T-helper 1 cell treated with Interleukin-12 subunit alpha and Interleukin-12 subunit beta and Interleukin-4 antibody, amounts not matched to agents 30 μg/mL and 1 μg/mL, for 36 hours (primary cell): ENCODE data around the gene TMTC1.

ENCODE experiments used
- H3K27ac Mint-ChIP-seq: one replicate; pipeline ENCODE4 v1.8.0; 2021; ENCODE audit warnings: mild to moderate bottlenecking, mixed read lengths
- H3K27me3 Mint-ChIP-seq: one replicate; pipeline ENCODE4 v1.8.0; 2021; ENCODE audit warnings: low read depth, mixed read lengths
- H3K36me3 Mint-ChIP-seq: one replicate; pipeline ENCODE4 v1.8.0; 2021; ENCODE audit warnings: low read depth, mixed read lengths
- H3K4me1 Mint-ChIP-seq: one replicate; pipeline ENCODE4 v1.8.0; 2021; ENCODE audit warnings: low read depth, mixed read lengths
- H3K4me3 Mint-ChIP-seq: one replicate; pipeline ENCODE4 v1.8.0; 2021; ENCODE audit warnings: mild to moderate bottlenecking, moderate library complexity, mixed read lengths
- H3K9me3 Mint-ChIP-seq: one replicate; pipeline ENCODE4 v1.8.0; 2021; ENCODE audit warnings: mixed read lengths

Gene TMTC1

DNA sequence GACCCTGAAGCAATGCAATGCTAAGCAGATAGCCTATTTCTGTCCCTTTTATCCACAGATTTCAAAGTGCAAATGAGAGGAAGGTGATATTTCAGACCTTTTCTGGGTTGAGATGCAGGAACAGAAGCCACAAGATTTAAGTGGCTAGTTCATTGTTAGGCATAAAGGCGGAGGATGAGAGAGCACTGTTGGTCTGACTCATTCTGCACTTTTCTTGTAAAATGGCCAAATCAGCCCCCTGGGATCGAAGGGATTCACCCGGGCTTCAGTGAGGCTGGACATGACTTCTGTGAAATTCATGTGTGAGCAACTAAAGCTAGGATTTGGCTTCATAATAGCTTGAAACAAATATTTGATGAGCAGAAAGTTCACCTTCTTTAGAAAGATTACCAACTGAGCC, 184.4 kb downstream of the TMTC1 start:
- Mint-ChIP-seq H3K9me3 (no peaks in the 10 kb centered on the region), H3K36me3 (no peaks in the 10 kb centered on the region), H3K4me3 (no peak overlapping the region), H3K27ac (no peak overlapping the region), H3K27me3 (no peaks in the 10 kb centered on the region), H3K4me1 (no peaks in the 10 kb centered on the region)

DNA sequence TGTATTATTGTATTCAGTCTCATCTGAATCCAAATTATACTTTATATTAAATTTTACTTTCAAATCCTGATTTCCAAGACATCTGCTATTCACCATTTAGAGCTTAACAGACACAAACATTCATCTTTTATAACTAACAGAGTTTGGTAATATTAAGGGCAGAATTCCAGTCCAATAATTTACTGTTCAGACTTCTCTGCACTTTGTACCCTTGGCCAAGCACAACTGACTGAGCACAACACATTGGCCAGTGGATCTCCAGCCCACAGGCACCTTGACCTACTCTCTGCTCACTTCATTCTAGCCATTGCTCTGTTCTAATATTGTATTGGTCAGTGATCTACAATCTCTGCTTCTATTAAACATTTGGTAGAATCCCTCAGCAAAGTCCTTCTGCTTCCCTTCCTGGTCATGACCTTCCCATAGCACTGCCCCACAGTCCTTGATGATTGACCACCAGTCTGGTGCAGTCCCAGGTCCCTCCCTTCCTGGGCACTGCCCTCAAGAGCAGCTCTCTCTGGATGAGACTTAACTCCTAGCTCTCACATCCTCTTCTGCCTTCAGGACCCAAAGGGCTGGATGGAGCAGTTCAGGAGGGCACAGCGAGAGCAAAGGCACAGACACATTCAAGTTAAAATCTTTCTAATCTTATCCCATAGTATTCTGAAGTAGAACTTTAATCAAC, 188.5 kb downstream of the TMTC1 start:
- H3K4me3 Mint-ChIP-seq: no peak overlapping the region
- no peaks in the 10 kb centered on the region for H3K9me3 Mint-ChIP-seq
- no peaks in the 10 kb centered on the region for H3K36me3 Mint-ChIP-seq
- no peaks in the 10 kb centered on the region for H3K4me1 Mint-ChIP-seq
- no peak overlapping the region for H3K27ac Mint-ChIP-seq
- H3K27me3 Mint-ChIP-seq: no peaks in the 10 kb centered on the region

DNA sequence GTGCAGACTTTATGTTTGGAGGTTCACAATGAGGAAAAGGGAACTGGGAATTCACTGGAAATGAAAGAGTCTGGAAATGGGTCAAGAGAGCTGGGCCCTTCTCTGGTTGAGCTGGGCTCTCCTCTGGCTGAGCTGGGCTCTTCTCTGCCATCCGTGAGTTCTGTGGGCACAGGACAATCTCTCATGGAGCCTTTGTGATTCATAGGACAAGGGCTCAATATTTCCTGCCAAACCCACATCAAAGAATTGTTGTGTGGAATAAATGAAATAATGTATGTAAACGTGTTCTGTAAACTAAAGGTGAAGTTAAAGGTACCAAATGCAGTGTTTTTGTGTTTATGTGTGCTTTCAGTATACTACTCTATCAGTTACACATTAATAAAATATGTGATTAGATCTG, 190.7 kb downstream of the TMTC1 start:
- Mint-ChIP-seq H3K27me3 (no peaks in the 10 kb centered on the region), H3K9me3 (no peaks in the 10 kb centered on the region)

DNA sequence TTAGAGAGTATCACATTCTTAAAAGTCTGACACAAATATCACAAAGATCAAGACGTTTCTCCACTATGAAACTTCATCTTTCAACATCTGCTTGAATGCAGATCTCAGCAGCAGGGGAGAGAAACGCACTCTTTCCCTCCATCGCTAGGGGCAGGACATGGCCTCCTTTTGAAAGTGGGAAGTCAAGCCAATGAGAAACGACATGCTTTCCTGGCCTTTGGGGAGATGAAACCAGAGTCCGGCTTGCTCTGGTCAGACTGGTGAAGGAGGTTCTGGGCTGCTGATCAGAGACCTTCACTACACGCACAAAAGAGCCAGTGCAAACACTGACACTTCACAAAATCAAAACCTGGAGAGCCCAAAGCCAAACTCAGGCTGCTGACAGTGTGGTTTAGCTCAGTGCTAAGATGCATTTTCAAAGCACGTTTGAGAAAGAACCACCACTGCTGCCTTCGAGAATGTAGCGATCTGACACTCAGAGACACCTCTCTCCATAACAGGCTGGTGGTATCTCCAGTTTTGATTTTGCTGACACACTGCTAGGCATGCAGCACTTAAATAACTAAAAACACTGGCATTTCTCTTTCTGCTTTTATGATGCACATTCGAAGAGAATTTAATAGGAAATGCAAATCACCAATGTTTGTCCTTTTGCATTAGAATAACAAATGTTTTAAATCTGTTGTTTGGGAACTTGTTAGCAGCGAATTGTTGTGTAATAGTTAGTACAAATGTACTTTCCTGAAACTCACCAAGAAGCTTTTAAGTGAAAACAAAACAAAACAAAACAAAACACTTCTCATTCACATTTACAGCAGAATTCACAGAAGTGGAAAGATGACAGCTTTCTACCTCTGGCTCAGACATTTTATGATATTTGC, 192.4 kb downstream of the TMTC1 start:
- Mint-ChIP-seq H3K27me3 (no peaks in the 10 kb centered on the region), H3K36me3 (no peaks in the 10 kb centered on the region), H3K4me3 (no peak overlapping the region), H3K9me3 (no peaks in the 10 kb centered on the region), H3K27ac (no peak overlapping the region), H3K4me1 (no peaks in the 10 kb centered on the region)

More for the DNA sequence above, 190.7 kb downstream of the TMTC1 start:
- H3K4me3 Mint-ChIP-seq: no peak overlapping the region
- H3K27ac Mint-ChIP-seq: no peak overlapping the region
- no peaks in the 10 kb centered on the region for H3K4me1 Mint-ChIP-seq
- no peaks in the 10 kb centered on the region for H3K36me3 Mint-ChIP-seq

DNA sequence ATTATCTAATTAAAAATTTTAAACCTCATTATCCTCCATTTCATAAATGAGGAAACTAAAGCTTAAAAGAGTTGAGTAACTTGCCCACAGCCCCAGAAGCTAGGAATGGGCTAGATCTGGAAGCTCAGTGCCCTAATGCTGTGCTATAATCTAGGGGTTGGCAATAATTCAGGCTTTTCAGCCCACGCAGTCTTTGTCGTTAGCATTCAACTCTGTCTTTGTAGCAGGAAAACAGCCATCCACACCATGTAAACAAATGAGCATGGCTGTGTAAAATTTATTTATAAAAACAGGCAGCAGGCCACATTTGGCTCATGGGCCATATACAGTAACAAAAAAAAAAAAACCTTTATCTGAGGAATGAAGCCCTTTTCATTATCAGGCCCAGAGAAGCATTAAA, 193.9 kb downstream of the TMTC1 start:
- Mint-ChIP-seq H3K27ac (no peak overlapping the region), H3K27me3 (no peaks in the 10 kb centered on the region), H3K4me3 (no peak overlapping the region), H3K36me3 (no peaks in the 10 kb centered on the region), H3K4me1 (no peaks in the 10 kb centered on the region), H3K9me3 (no peaks in the 10 kb centered on the region)

DNA sequence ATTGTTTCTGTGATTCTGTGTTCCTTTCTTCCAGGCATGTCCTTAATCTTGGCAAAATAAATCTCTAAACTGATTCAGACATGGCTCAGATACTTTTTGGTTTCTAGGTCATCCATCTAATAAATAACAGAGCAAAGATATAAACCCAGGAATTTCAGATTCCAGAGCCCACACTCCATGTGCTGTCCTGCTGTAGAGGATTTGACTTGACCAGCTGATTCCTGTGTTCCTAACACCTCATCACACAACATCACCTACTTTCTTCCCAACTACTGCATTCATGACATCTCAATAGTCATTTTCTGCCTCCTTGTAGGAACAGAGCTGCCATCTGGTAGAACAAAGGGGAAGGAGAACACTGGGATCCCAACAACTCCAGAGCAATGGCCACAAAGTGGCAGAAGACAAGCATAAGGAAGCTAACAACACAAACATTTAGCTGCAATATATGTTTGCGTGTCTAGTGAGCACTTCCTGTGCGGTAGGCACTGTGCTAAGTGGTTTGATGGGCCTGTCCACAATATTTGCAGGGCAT, 194.4 kb downstream of the TMTC1 start:
- Mint-ChIP-seq H3K9me3 (no peaks in the 10 kb centered on the region), H3K27ac (no peak overlapping the region), H3K27me3 (no peaks in the 10 kb centered on the region), H3K36me3 (no peaks in the 10 kb centered on the region), H3K4me1 (no peaks in the 10 kb centered on the region), H3K4me3 (no peak overlapping the region)

DNA sequence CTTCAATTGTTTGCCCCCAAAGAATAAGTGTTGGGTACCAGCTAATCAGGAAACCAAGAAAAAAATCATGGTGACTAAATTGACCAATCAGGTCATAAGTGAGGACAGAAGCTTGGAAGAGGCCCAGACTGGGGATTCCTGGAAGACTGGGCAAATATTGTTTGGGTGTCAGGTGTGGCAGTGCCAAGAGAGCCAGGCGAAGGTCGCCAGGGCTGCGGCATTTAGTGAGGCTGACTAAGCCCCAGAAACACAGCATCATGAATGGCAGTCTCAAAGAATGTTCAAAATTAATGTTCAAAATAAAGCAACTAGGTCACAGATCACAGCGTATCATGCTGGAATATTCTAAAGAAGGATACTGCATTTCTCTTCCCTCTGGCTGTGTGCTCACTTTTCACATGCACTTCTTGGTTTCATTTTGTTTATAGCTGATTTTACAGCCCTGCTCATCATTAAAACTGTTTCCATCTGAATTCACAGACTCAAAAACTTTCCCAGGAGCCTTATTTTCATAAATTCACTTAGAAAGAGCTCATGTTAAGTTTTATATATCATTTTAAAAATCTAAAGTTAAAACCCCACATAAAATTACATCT, 201.0 kb downstream of the TMTC1 start:
- no peak overlapping the region for H3K27ac Mint-ChIP-seq
- H3K36me3 Mint-ChIP-seq: no peaks in the 10 kb centered on the region
- no peak overlapping the region for H3K4me3 Mint-ChIP-seq
- no peaks in the 10 kb centered on the region for H3K9me3 Mint-ChIP-seq
- H3K27me3 Mint-ChIP-seq: no peaks in the 10 kb centered on the region
- peaks cover 2% of the 10 kb centered on the region for H3K4me1 Mint-ChIP-seq

DNA sequence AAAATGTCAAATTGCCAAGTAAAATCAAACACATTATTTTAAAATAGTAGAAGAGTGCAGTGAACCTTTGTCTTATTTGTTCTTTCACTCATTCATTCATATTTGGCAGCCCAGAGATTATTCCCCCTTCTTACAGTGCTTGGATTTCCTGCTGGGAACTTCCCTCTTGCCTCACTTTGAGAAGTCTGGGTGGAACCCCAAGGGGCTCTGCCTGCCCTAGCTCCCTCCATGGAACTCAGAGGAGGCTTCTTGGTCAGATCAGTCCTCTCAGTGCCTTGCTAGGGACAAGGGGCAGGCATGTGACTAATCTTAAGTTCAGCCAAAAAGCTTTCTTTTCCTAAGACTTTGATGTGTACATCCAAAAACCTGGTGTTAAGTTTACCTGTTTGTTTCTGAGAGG, 201.6 kb downstream of the TMTC1 start:
- no peaks in the 10 kb centered on the region for H3K27me3 Mint-ChIP-seq
- H3K4me3 Mint-ChIP-seq: no peak overlapping the region
- no peak overlapping the region for H3K27ac Mint-ChIP-seq
- H3K36me3 Mint-ChIP-seq: no peaks in the 10 kb centered on the region
- peaks cover 2% of the 10 kb centered on the region for H3K4me1 Mint-ChIP-seq
- H3K9me3 Mint-ChIP-seq: no peaks in the 10 kb centered on the region

DNA sequence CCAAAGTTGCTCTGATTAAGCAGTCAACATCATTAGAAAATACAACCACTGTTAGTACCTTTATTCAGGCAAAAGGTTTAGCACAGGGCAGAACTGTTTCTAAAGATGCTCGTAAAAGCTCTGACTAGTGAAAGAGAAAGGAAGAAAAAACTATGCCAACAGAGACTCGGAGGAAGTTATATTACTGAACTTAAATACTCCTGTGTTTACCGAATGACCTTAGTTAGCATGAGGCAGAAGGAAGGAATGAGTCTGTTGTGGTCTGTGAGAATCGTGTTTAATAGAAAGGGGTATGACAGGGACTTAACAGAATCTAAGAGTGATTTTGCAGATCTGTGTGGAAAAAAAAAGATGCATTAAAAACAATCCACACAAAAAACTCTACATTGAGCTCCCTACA, 202.1 kb downstream of the TMTC1 start:
- Mint-ChIP-seq H3K4me3 (no peak overlapping the region), H3K27me3 (no peaks in the 10 kb centered on the region), H3K9me3 (no peaks in the 10 kb centered on the region), H3K4me1 (peaks cover 2% of the 10 kb centered on the region), H3K27ac (no peak overlapping the region), H3K36me3 (no peaks in the 10 kb centered on the region)

DNA sequence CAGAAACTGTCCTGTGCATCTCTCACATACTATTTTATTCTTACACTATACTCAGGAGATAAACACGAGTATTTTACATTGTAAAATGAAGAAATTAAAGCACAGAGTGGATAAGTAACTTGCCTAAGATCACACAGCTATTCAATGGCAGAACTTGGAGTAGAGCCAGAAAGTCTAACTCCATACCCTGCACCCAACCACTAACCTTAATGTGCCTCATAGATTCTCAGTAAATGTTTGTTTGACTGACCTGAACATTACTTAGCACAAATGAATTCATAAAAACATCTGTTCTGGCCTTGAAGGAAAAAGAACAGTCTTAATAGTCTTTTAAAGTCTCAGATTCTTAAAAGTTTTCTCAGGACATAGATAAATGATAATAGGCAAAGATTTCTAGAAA, 202.8 kb downstream of the TMTC1 start:
- Mint-ChIP-seq H3K4me1 (peaks cover 2% of the 10 kb centered on the region), H3K9me3 (no peaks in the 10 kb centered on the region), H3K27me3 (no peaks in the 10 kb centered on the region), H3K27ac (no peak overlapping the region), H3K36me3 (no peaks in the 10 kb centered on the region), H3K4me3 (no peak overlapping the region)

DNA sequence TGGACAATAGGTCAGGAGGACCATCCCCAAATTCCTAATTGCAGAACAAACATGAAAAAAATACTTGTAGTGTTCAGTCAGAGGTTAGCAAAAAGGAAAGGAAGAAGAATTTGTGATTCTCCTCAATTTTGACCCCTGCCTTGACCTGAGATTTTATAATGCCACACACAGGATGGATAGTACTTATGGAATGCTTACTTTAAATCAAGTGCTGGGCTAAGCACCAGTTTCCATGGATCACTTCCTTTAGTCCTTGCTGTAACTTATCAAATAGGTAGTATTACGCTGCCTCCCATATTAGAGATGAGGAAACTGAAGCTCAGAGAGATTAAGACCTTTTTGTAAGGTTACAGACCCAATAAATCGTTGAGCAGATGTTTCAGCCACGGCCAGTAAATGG, 205.0 kb downstream of the TMTC1 start:
- Mint-ChIP-seq H3K4me3 (no peak overlapping the region), H3K27me3 (no peaks in the 10 kb centered on the region), H3K27ac (no peak overlapping the region), H3K9me3 (no peaks in the 10 kb centered on the region), H3K4me1 (peaks cover 2% of the 10 kb centered on the region), H3K36me3 (no peaks in the 10 kb centered on the region)

DNA sequence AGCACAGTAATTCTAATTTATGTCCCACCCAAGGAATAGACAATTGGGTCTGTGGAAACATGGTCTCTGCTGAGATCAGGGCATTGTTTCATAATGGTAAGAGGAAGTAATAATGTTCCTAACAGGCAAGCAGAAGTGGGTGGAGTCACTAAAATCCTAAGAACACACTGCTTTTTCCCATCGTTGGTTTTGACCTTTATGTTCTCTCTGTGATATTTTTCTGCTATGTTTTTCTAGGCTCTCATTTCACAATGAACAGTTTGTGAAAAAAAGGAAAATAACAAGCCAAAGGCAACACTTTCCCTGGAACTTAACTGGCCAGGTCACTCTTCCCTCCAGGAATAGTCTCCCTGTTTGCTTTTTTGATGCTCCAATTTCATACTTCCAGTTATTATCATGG, 205.7 kb downstream of the TMTC1 start:
- Mint-ChIP-seq H3K9me3 (no peaks in the 10 kb centered on the region), H3K4me1 (peaks cover 2% of the 10 kb centered on the region), H3K4me3 (no peak overlapping the region), H3K27ac (no peak overlapping the region), H3K27me3 (no peaks in the 10 kb centered on the region), H3K36me3 (no peaks in the 10 kb centered on the region)

DNA sequence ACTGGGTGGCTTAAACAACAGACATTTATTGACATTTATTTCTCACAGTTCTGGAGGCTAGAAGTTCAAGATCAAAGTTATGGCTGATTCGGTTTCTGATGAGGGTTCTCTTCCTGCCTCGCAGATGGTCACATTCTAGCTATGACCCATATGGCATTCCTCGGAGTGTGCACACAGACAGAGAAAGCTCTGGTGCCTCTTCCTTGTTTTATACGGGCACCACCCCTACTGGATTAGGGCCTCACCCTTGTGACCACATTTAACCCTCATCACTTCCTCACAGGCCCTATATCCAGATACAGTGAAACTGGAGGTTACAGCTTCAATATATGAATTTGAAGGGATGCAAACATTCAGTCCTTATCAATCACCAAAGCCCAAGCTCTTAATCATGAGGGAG, 209.2 kb downstream of the TMTC1 start:
- Mint-ChIP-seq H3K27ac (no peak overlapping the region), H3K27me3 (no peaks in the 10 kb centered on the region), H3K9me3 (no peaks in the 10 kb centered on the region), H3K36me3 (no peaks in the 10 kb centered on the region), H3K4me1 (no peaks in the 10 kb centered on the region), H3K4me3 (no peak overlapping the region)

DNA sequence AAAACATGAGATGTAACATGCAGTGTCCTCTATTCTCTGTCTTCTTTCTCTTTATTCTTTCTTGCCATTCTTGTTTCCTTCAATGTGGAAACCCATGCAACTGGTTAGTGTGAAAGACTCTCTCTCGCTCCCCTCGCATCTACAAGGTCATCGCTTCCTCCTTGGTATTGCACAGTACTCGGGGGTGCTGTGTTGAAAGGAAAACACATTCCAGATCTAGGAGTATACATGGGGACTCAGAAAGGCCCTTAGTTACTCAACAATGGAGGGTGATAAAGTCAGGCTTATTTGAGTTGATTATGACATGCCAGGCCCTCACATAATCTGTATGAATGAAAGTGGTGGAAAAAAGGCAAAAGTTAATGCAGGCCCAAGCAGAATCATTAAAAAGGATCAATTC, 210.8 kb downstream of the TMTC1 start:
- H3K36me3 Mint-ChIP-seq: no peaks in the 10 kb centered on the region
- no peaks in the 10 kb centered on the region for H3K9me3 Mint-ChIP-seq
- no peaks in the 10 kb centered on the region for H3K27me3 Mint-ChIP-seq
- H3K27ac Mint-ChIP-seq: no peak overlapping the region
- H3K4me1 Mint-ChIP-seq: no peaks in the 10 kb centered on the region
- no peak overlapping the region for H3K4me3 Mint-ChIP-seq

DNA sequence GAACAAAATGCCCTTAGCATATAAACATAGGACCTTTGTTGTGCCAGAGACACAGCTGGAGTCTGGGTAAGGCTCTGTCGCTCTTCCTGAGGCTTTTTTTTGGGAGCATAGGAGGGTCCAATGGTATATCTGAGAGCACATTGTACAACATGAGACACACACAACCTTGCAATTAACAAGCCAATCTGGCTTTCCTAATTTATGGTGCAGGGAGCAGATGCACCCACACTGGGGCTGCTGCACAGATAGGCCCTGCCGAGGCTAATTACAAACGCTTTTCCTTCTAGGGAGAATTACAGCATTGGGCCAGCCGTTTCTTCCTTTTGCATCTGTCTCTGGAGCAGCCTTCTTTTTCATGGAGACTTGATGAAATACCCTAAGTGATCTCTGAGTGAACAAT, 211.3 kb downstream of the TMTC1 start:
- Mint-ChIP-seq H3K27ac (no peak overlapping the region), H3K4me1 (no peaks in the 10 kb centered on the region), H3K27me3 (no peaks in the 10 kb centered on the region)

More for the DNA sequence above, 211.3 kb downstream of the TMTC1 start:
- H3K36me3 Mint-ChIP-seq: no peaks in the 10 kb centered on the region
- no peaks in the 10 kb centered on the region for H3K9me3 Mint-ChIP-seq
- H3K4me3 Mint-ChIP-seq: no peak overlapping the region
